HUES48 (cell line): ENCODE results near the gene ST6GALNAC6.

Experiments used
- H3K27ac ChIP-seq: one replicate; pipeline ENCODE4 v1.7.0; 2013; ENCODE audit warnings: low read depth, low read length, inconsistent platforms
- H3K27me3 ChIP-seq: 2 replicates; pipeline ENCODE4 v1.6.1; 2013; ENCODE audit warnings: mild to moderate bottlenecking, low read length; ENCODE audit not compliant: control insufficient read depth, insufficient read depth
- H3K36me3 ChIP-seq: 2 replicates; pipeline ENCODE4 v1.6.1; 2013; ENCODE audit warnings: low read length; ENCODE audit not compliant: control insufficient read depth, insufficient read depth
- H3K4me1 ChIP-seq: 2 replicates; pipeline ENCODE4 v1.6.1; 2013; ENCODE audit warnings: mild to moderate bottlenecking, low read length; ENCODE audit not compliant: control insufficient read depth, insufficient read depth
- H3K4me3 ChIP-seq: 2 replicates; pipeline ENCODE4 v1.5.1; 2013; ENCODE audit warnings: mild to moderate bottlenecking, low read depth, low read length
- H3K9ac ChIP-seq: 2 replicates; pipeline ENCODE4 v1.6.1; 2013; ENCODE audit warnings: mild to moderate bottlenecking, low read depth, low read length, moderate library complexity
- H3K9me3 ChIP-seq: 2 replicates; pipeline ENCODE4 v1.6.1; 2013; ENCODE audit warnings: low read length; ENCODE audit not compliant: control insufficient read depth, insufficient read depth

ST6GALNAC6 gene

DNA sequence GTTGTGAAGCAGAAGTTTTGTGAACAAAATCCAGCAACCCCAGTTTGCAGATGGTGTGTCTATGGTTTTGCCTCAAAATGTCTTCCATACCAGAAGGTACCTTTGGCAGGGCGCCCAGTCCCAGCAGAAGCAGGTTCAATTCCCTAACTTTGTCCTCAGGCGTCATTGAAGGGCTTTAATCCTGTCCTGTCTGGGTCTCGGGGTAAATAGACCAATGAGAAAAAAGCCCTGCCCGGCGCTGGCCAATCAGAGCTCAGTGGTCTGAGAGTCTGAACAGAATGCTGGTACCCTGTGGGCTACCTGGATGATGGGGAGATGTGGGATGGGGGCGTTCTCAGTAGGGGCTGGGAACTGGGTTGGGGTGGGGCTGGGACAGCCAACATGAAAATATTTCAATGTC lies 23.6 kb upstream of the ST6GALNAC6 start:
- H3K4me1 ChIP-seq: peaks cover 2% of the 10 kb centered on the region
- no peaks in the 10 kb centered on the region for H3K9me3 ChIP-seq
- peaks cover 4% of the 10 kb centered on the region; the same call in 1 of the 2 replicates for H3K27me3 ChIP-seq
- H3K9ac ChIP-seq: no peak overlapping the region
- H3K4me3 ChIP-seq: no peak overlapping the region
- no peak overlapping the region for H3K27ac ChIP-seq
- no peaks in the 10 kb centered on the region for H3K36me3 ChIP-seq

DNA sequence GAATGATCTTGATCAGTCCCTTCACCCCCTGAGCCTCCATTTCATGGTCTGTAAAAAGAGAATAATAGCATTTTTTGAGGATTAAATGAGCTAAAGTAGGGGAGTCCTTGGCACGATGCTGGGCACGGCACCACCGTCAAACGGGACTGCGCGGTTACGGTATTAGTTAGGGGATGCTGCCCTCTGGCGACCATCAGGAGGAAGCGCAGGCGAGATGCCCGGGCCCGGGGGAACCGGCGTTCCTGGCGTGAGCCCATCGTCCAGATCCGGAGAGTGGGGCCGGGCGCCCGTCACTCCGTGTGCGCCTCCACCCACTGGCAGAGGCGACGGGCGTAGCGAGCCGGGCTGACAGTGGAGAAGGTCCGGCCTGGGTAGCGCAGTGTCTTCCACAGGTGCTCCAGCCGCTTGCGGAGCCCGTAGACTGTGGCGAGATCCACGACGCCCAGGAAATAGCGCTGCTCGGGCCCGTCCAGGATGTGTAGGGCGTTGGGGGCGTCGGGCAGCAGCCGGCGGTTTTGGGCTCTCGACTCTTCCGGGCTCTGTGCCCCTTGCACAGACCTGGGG lies 22.2 kb upstream of the ST6GALNAC6 start:
- Histone ChIP-seq H3K9me3 (no peaks in the 10 kb centered on the region), H3K9ac (no peak overlapping the region), H3K27me3 (peaks cover 4% of the 10 kb centered on the region; the same call in 1 of the 2 replicates), H3K27ac (no peak overlapping the region), H3K36me3 (no peaks in the 10 kb centered on the region), H3K4me1 (no peaks in the 10 kb centered on the region), H3K4me3 (peak overlapping the region; percentile 31; the same call in 1 of the 2 replicates)

- Histone ChIP-seq H3K9ac (no peak overlapping the region), H3K27me3 (peaks cover 9% of the 10 kb centered on the region; the same call in 1 of the 2 replicates), H3K27ac (no peak overlapping the region), H3K4me1 (no peaks in the 10 kb centered on the region), H3K36me3 (no peaks in the 10 kb centered on the region), H3K4me3 (no peak overlapping the region), H3K9me3 (no peaks in the 10 kb centered on the region)
These were observed 21.4 kb upstream of the ST6GALNAC6 start for GRCh38 chr9:127920794-127921193.

DNA sequence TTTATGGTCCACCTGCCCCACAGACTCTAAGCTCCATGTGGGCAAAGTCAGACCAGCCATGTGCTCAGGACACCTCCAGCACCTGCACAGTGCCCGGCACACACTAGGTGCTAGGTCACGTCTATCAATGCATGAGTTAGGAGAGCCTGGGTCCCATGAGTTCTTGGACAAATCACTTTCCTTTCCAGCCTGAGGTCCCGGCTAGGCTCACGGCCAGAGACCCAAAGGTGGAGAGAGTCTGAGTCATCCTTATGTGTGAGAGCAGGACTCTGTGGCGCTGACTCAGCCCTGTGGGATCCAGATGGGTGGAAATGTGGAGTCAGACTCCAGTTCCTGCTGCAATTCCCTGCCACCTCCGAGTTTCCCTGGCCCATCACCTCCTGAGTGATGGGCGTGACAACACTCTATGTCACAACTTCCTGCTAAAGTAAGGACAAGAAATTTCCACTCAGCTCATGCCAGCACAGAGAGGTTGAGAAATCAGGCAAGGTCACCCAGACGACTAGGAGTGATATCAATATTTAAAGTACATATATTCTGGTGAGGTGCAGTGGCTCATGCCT lies 19.9 kb upstream of the ST6GALNAC6 start:
- Histone ChIP-seq H3K27ac (no peak overlapping the region), H3K9me3 (no peaks in the 10 kb centered on the region), H3K9ac (no peak overlapping the region), H3K36me3 (no peaks in the 10 kb centered on the region), H3K4me1 (no peaks in the 10 kb centered on the region), H3K27me3 (peaks cover 9% of the 10 kb centered on the region; the same call in 1 of the 2 replicates), H3K4me3 (no peak overlapping the region)

DNA sequence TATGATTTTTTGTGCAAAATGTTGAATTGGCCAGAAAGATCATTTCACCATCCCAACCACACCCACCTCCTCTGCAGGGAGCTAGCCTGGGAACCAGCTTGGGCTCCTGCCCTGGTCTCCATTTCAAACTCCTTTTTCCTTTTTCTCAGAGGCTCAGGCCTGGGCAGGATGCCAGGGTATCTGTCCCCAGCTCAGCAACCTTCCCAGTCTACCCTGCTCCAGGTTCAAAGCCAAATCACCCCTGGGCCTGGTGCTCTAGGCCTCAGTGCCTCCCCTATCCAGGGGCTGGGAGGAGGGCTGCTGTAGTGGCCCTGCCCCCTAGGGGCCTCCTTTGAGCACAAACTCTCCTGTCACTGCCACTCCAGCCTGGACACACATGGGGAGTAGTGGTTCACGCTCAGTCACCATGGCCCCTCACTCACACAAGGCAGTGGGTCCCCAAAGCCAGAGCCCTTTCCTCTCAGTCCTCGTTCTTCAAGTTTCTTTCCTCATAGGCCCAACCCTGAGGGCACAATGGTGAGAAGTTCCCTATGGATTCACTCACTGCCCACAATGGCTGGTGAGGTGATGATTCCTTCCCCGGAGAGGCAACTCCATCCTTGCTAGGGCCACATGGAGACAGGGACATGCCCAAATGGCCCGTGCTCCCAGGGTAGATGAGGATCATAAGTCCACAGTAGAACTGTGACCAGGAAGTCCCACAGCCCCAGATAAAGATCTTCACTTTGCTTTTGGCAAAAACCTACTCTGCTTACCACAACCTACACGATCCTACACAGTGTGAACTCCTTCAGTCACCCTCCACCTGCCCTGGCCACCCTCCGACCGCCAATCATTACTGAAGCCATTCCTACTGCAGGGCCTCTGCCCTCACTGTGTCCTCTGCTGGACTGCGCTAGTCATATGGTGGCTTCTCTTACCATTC lies 19.0 kb upstream of the ST6GALNAC6 start:
- H3K9me3 ChIP-seq: no peaks in the 10 kb centered on the region
- no peak overlapping the region for H3K9ac ChIP-seq
- no peaks in the 10 kb centered on the region for H3K4me1 ChIP-seq
- no peak overlapping the region for H3K27ac ChIP-seq
- no peaks in the 10 kb centered on the region for H3K36me3 ChIP-seq
- no peak overlapping the region for H3K4me3 ChIP-seq
- H3K27me3 ChIP-seq: peaks cover 9% of the 10 kb centered on the region; the same call in 1 of the 2 replicates

DNA sequence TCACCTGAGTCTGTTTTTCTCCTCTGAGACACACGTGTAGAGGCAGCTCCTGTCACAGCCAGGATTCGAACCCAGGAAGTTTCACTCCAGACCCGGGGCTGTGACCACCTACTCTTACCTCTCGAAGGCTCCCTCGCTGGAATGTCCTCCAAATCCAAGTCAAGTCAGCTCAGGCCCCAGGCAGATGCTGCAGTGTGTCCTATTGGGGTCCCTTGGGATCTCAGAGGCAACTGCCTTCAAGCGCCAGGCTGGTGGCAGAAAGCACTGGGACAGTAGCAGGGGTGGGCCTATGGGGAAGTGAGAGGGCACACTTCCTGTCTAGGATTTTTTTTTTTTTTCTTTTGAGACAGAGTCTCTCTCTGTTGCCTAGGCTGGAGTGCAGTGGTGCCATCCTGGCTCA lies 18.2 kb upstream of the ST6GALNAC6 start:
- Histone ChIP-seq H3K27ac (no peak overlapping the region), H3K9ac (no peak overlapping the region), H3K36me3 (peaks cover 5% of the 10 kb centered on the region; the same call in 1 of the 2 replicates), H3K27me3 (peaks cover 9% of the 10 kb centered on the region; the same call in 1 of the 2 replicates), H3K4me1 (no peaks in the 10 kb centered on the region), H3K4me3 (no peak overlapping the region), H3K9me3 (no peaks in the 10 kb centered on the region)

DNA sequence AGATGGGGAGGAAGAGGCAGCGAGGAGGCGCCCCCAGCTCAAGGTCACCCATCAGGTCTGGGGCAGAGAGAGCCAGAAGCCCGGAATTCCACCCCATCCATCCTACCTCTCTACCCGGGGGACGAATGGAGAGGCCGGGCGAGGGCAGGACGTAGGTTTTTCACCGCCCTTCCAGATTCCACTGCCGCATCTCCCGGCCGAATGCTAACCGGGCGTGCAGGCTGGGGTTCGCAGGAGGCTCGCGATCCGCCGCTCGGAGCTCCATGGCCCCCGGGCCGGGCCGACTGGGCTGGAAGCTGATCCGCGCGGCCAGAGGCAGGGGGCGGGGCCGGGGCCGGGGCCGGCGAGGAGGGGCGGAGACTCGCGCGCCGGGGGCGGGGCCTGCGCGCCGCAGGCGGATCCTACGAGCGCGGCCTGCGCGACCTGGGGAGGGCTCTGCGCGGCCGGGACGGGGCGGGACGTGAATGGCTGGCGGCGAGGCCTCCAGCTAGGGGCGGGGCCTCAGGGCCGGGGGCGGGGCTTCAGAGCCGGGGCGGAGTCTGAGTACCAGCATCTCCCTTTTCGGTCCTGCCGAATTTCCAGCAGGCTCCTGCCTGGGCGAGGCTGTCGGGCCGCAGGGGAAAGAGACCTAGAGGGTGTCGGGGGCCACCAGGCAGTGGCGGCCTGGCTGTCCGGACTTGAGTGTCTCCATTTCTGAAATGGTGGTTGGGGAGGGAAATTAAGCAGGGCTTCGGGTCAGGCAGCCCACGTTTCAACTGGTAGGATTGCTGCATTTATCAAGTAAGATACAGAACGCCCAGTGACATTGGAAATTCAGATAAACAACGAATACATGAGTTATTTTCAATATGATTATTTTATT lies 17.5 kb upstream of the ST6GALNAC6 start, which contains the start of gene ST6GALNAC4:
ST6GALNAC4 (minus strand) TSS at position 322 of the 862 bp plus-strand sequence. CDS start 622 bp downstream, outside the sequence.
- Histone ChIP-seq H3K4me3 (peak within 1 kb of the TSS; percentile 82), H3K9me3 (no peaks in the 10 kb centered on the region), H3K36me3 (peaks cover 11% of the 10 kb centered on the region; the same call in 1 of the 2 replicates), H3K27ac (no peak within 1 kb of the TSS), H3K27me3 (peaks cover 6% of the 10 kb centered on the region; the same call in 1 of the 2 replicates), H3K4me1 (no peaks in the 10 kb centered on the region), H3K9ac (peak within 1 kb of the TSS; percentile 51; the same call in 1 of the 2 replicates)

GRCh38 chr9:127915801-127916719 lies 16.7 kb upstream of the ST6GALNAC6 start:
- H3K9me3 ChIP-seq: no peaks in the 10 kb centered on the region
- H3K36me3 ChIP-seq: peaks cover 14% of the 10 kb centered on the region; the same call in 1 of the 2 replicates
- H3K9ac ChIP-seq: peak overlapping the region; percentile 51; the same call in 1 of the 2 replicates
- H3K27ac ChIP-seq: no peak overlapping the region
- no peaks in the 10 kb centered on the region for H3K4me1 ChIP-seq
- H3K27me3 ChIP-seq: peaks cover 6% of the 10 kb centered on the region; the same call in 1 of the 2 replicates
- peak overlapping the region; percentile 82 for H3K4me3 ChIP-seq

DNA sequence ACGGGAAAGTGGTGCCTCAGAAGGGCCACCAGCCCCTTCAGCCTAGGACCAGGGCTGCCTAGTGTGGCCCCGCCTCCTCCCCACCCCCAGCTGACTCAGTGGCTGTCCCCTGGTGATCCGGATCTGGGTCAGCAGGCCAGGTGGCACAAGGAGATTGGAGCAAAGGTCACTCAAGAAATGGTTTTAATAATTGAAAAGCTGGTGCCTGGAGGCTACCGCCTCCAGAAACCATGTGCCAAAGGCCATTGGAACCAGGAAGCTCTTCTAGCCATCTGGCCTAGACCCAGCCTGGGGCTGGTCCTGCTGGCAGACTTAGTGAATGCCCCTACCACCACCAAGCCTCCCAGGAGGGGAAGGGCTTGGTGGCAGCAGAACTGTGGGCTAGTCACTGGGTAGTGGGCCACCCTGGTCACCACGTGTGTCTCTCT lies 15.9 kb upstream of the ST6GALNAC6 start:
- Histone ChIP-seq H3K9ac (no peak overlapping the region), H3K27me3 (peaks cover 6% of the 10 kb centered on the region; the same call in 1 of the 2 replicates), H3K36me3 (peaks cover 14% of the 10 kb centered on the region; the same call in 1 of the 2 replicates), H3K27ac (no peak overlapping the region), H3K9me3 (no peaks in the 10 kb centered on the region), H3K4me1 (no peaks in the 10 kb centered on the region), H3K4me3 (no peak overlapping the region)
